K562 (cell line): ENCODE measurements around the gene TMEM260. TPM values are rescaled to one million over a fixed set of nuclear protein-coding genes. Genes with fewer than 3 reads are reported as not detected.

ENCODE experiments used
- ATAC-seq: fragments of 200-7000 bp; cut with Tn5 transposase; 3 replicates; pipeline ENCODE4 v1.9.1; 2020; ENCODE audit warnings: moderate library complexity
- BruUV-seq: library from RNA; stranded (reverse); fragments of 400-500 nt; replicated peaks from 2 replicates; lab custom pipeline; 2021; lab: Mats Ljungman, UMichigan
- CTCF ChIA-PET: fragments of 300-600 bp; formaldehyde crosslinking; extraction: SDS; loops from one replicate; lab custom pipeline; 2021; ENCODE audit warnings: low intra/inter-chr PET ratio; lab: Yijun Ruan, JAX
- POLR2A ChIA-PET: fragments of 300-600, 350-650 bp; sonication (Branson Sonifier 250); formaldehyde crosslinking; extraction: SDS; loops from one replicate; lab custom pipeline; 2021; ENCODE audit warnings: antibody characterized with exemption, inconsistent platforms; lab: Yijun Ruan, JAX
- DNase-seq, 4 experiments: peaks; one replicate each; pipeline versions ENCODE4 v3.0.0 to v3.0.0-alpha.2; 2011 to 2018; ENCODE audit warnings: low spot score in 3 of 4, mixed read lengths in 3 of 4; ENCODE audit errors: extremely low read depth in 1 of 4
- FAIRE-seq: peaks from 2 replicates; lab custom pipeline; 2011; peaks lifted over from hg19 to GRCh38; lab: Jason Lieb, UNC
- H2AFZ ChIP-seq: 2 replicates; pipeline ENCODE4 v1.6.0; 2011; ENCODE audit warnings: low read depth, low read length, control low read depth, inconsistent platforms
- H3K27ac ChIP-seq: fragments of 200-600 bp; 3 replicates; pipeline ENCODE4 v1.8.0; 2011; ENCODE audit warnings: low read depth, mild to moderate bottlenecking, control low read depth, inconsistent platforms, low read length, moderate library complexity, mixed read lengths; ENCODE audit errors: extremely low read depth
- H3K27me3 ChIP-seq, 2 experiments: fragments of 300-600 bp in 1 of 2; 2 replicates in 1 of 2; 3 replicates in 1 of 2; pipeline versions ENCODE4 v1.6.0 to v1.8.0; 2011; ENCODE audit warnings: inconsistent platforms in 2 of 2, low read length in 2 of 2, mild to moderate bottlenecking in 1 of 2, mixed read lengths in 1 of 2, moderate library complexity in 1 of 2; ENCODE audit not compliant: control insufficient read depth in 2 of 2, insufficient read depth in 2 of 2
- H3K36me3 ChIP-seq: fragments of 300-600 bp; 3 replicates; pipeline ENCODE4 v1.8.0; 2011; ENCODE audit warnings: mild to moderate bottlenecking, low read length, inconsistent platforms; ENCODE audit not compliant: control insufficient read depth, insufficient read depth
- H3K4me1 ChIP-seq, 2 experiments: fragments of 200-600 bp in 1 of 2; replicated peaks in 1 of 2; 2 replicates in 1 of 2; 3 replicates in 1 of 2; pipeline versions ENCODE4 v1.5.1 to v1.8.0; 2011; ENCODE audit warnings: inconsistent platforms in 2 of 2, low read length in 2 of 2, mild to moderate bottlenecking in 1 of 2, mixed read lengths in 1 of 2, moderate library complexity in 1 of 2; ENCODE audit not compliant: control insufficient read depth in 2 of 2, insufficient read depth in 2 of 2
- H3K4me2 ChIP-seq: 2 replicates; pipeline ENCODE4 v1.6.1; 2011; ENCODE audit warnings: low read length, control low read depth, inconsistent platforms, mixed read lengths; ENCODE audit not compliant: insufficient read depth
- H3K4me3 ChIP-seq: fragments of 200-600 bp; sonication (generic), shearing (Covaris generic); 2 replicates; pipeline ENCODE4 v1.5.1; 2016; ENCODE audit warnings: control low read depth, inconsistent platforms
- H3K79me2 ChIP-seq: fragments of 200-600 bp; 3 replicates; pipeline ENCODE4 v1.8.0; 2011; ENCODE audit warnings: low read length, inconsistent platforms; ENCODE audit not compliant: control insufficient read depth, insufficient read depth
- H3K9ac ChIP-seq, 2 experiments: 2 replicates each; pipeline versions ENCODE4 v1.6.0 to v1.6.1; 2011; ENCODE audit warnings: low read depth in 2 of 2, low read length in 2 of 2, control low read depth in 1 of 2, inconsistent platforms in 1 of 2, mild to moderate bottlenecking in 1 of 2, mixed read lengths in 1 of 2; ENCODE audit not compliant: insufficient read depth in 1 of 2
- H3K9me1 ChIP-seq: one replicate; pipeline ENCODE4 v1.6.0; 2011; ENCODE audit warnings: inconsistent platforms, mild to moderate bottlenecking, low read length, moderate library complexity; ENCODE audit not compliant: control insufficient read depth, insufficient read depth
- H3K9me3 ChIP-seq: replicated peaks from 2 replicates; pipeline ENCODE4 v1.5.1; 2011; ENCODE audit warnings: low read depth, low read length, inconsistent platforms; ENCODE audit not compliant: control insufficient read depth, insufficient read depth
- H4K20me1 ChIP-seq: replicated peaks from 2 replicates; pipeline ENCODE4 v1.6.1; 2011; ENCODE audit warnings: low read length, inconsistent platforms, mixed read lengths; ENCODE audit not compliant: control insufficient read depth, insufficient read depth
- CHCHD3 ChIP-seq: fragments of 250-450 bp; sonication (Bioruptor Pico); IDR thresholded peaks from 2 replicates; pipeline ENCODE4 v2.1.2; 2022; ENCODE audit warnings: mild to moderate bottlenecking
- HOMEZ ChIP-seq: fragments of 250-450 bp; sonication (Bioruptor Pico); IDR thresholded peaks from 2 replicates; pipeline ENCODE4 v1.4.0; 2020; ENCODE audit warnings: mild to moderate bottlenecking, moderate library complexity
- LCOR ChIP-seq: sonication (generic); formaldehyde crosslinking; IDR thresholded peaks from 2 replicates; pipeline ENCODE4 v1.8.0; 2022; ENCODE audit warnings: mild to moderate bottlenecking, missing genetic modification reagents
- MECOM ChIP-seq: fragments of 250-450 bp; sonication (Bioruptor Pico); IDR thresholded peaks from 2 replicates; pipeline ENCODE4 v1.8.0; 2022; ENCODE audit warnings: inconsistent platforms
- MLX ChIP-seq, 2 experiments: fragments of 450-650 bp in 1 of 2; sonication (generic) in 1 of 2; formaldehyde crosslinking; conservative IDR thresholded peaks; 2 replicates each; pipeline versions ENCODE4 v1.4.0 to v1.8.1; 2020 to 2022; ENCODE audit warnings: mild to moderate bottlenecking in 1 of 2, missing genetic modification reagents in 1 of 2
- PTTG1 ChIP-seq: fragments of 450-650 bp; IDR thresholded peaks from 2 replicates; pipeline ENCODE4 v1.6.1; 2016; ENCODE audit warnings: low read depth, mild to moderate bottlenecking, missing genetic modification characterization, missing compliant biosample characterization
- SMAD3 ChIP-seq: fragments of 450-650 bp; formaldehyde crosslinking; conservative IDR thresholded peaks from 2 replicates; pipeline ENCODE4 v1.4.0; 2020; ENCODE audit warnings: mild to moderate bottlenecking
- STAT5A ChIP-seq: IDR thresholded peaks from 2 replicates; pipeline ENCODE4 v1.6.1; 2012; ENCODE audit warnings: low read length, inconsistent platforms, borderline replicate concordance
- U2AF1 ChIP-seq: fragments of 200-400 bp; formaldehyde crosslinking; optimal IDR thresholded peaks from 2 replicates; pipeline ENCODE3; 2017; ENCODE audit warnings: mild to moderate bottlenecking, low read depth, low read length, moderate library complexity
- USF2 ChIP-seq: sonication (generic); formaldehyde crosslinking; IDR thresholded peaks from 2 replicates; pipeline ENCODE4 v1.5.0; 2020; ENCODE audit warnings: missing genetic modification reagents
- WHSC1 ChIP-seq: IDR thresholded peaks from one replicate; pipeline ENCODE4 v1.6.1; 2012; ENCODE audit warnings: low read length, control low read depth, inconsistent platforms
- ZBTB34 ChIP-seq: fragments of 250-450 bp; sonication (Bioruptor Pico); IDR thresholded peaks from 2 replicates; pipeline ENCODE4 v1.8.0; 2021; ENCODE audit warnings: mild to moderate bottlenecking, moderate library complexity
- ZNF57 ChIP-seq: fragments of 450-650 bp; formaldehyde crosslinking; IDR thresholded peaks from 2 replicates; pipeline ENCODE4 v1.4.0; 2020; ENCODE audit warnings: mild to moderate bottlenecking, moderate library complexity
- WGBS: fragments of 100-300 bp; shearing (Covaris generic); methylation state at CpG from one replicate; pipeline ENCODE4 v1.1.6; 2016; ENCODE audit warnings: low coverage, mixed read lengths; ENCODE audit not compliant: insufficient coverage; ENCODE audit errors: missing lambda C conversion rate; 5-methylcytosine and 5-hydroxymethylcytosine counted together
- in situ Hi-C: fragments of 300-500 bp; cut with MboI; formaldehyde crosslinking; loops from 4 replicates; pipeline ENCODE4 v1.15.0; 2018; ENCODE audit warnings: inconsistent platforms, mixed read lengths
- intact Hi-C: fragments of 100-400 bp; cut with micrococcal nuclease; formaldehyde crosslinking; loops from 2 replicates; pipeline ENCODE4 v1.14.2; 2022
- polyA plus RNA-seq, 8 experiments: library from polyadenylated mRNA; depleted of rRNA in 4 of 8; stranded (reverse) in 5 of 8; unstranded in 3 of 8; fragments of >200 nt; fragmentation: Nextera tagmentation in 2 of 8; fragmentation: Illumina TruSeq in 1 of 8; extraction: Ambion mirVana in 2 of 8; extraction: Trizol in 1 of 8; gene quantifications; 2 replicates each; pipeline versions ENCODE4 v1.2.1 to v1.2.3, GENCODE V29; 2011 to 2014; ENCODE audit warnings: inconsistent platforms in 1 of 8, missing spikeins in 1 of 8
- total RNA-seq, 7 experiments: library from RNA; depleted of rRNA in 6 of 7; stranded (reverse); fragments of >200 nt in 6 of 7; fragmentation: Illumina TruSeq in 2 of 7; extraction: Trizol in 2 of 7; gene quantifications; 2 replicates each; pipeline versions ENCODE4 v1.2.1 to v1.2.3, GENCODE V29; 2011 to 2021; ENCODE audit warnings: low replicate concordance in 1 of 7
- TF ChIP-seq, protein P1 (sequence below): fragments of 450-650 bp; IDR thresholded peaks from 2 replicates; pipeline ENCODE4 v1.6.1; 2016; ENCODE audit warnings: borderline replicate concordance
- TF ChIP-seq, protein P2 (sequence below): fragments of 250-450 bp; sonication (Bioruptor Pico); IDR thresholded peaks from 2 replicates; pipeline ENCODE4 v1.6.1; 2021; ENCODE audit warnings: mild to moderate bottlenecking

Gene TMEM260
- total and polyA plus RNA-seq, 9 of the 15 experiments (the other 6 are each of a cell fraction or from before 2014, with no cell fraction given) = 2.2 to 9.4 (median 6.0) TPM

DNA sequence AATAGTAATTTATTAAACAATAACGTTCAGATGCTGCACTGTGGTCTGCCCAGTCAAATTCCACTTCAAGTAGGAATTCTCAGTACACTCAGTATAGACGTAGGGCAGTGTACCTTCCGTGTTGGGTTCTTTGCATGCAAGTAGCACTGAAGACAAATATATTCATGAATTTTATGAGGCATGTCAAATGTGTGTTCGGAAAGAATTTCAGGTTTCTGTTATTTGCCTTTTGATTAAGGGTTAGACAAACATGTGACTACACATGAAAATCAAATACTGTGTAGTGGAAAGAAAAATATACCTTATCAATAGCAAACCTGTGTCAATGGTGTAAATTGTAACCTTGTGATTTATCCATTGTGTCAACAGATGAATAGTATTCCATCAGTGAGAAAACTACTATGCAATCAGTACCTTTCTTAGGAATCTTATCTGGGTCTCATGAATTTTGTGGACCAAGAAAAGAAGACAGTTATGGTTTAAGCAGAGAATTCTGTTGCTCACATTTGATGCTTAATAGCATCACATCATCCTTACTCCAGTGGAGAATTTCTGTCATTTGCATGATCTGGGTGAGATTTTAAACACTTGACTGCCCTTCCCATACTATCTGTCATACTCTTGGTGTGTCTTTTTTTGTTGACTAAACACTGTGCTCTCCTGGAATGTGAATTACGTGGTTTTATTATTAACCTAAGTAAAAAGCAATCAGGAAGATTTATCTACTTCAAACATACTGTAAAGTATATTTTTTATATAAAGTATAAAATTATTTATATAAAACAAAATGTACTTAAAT is 13.3 kb downstream of the TMEM260 start:
- FAIRE-seq (no peak), ATAC-seq (no peak), DNase-seq (no peak)
- intact Hi-C loops (no loop called here), in situ Hi-C loops (no loop called here)
- H3K79me2 ChIP-seq = no peaks in the 10 kb centered on the region
- ChIA-PET CTCF (no interaction called here), POLR2A (interaction anchor here (1.0 kb wide), 1 partner anchor 12 kb away, joined by 3 read pairs; no protein-coding TSS in a partner anchor)
- no peaks in the 10 kb centered on the region for H3K9me1 ChIP-seq
- no peak overlapping the region for H3K4me2 ChIP-seq
- WGBS = 83% methylated on average over 5 of the region's 5 CpGs
- BruUV-seq = no TSS peak
- H4K20me1 ChIP-seq = no peaks in the 10 kb centered on the region
- no peaks in the 10 kb centered on the region for H3K9me3 ChIP-seq
- H3K27me3 ChIP-seq = no peaks in the 10 kb centered on the region
- H3K27ac ChIP-seq = no peak overlapping the region
- peaks cover 11% of the 10 kb centered on the region; the same call in 2 of the 3 replicates for H3K36me3 ChIP-seq
- no peaks in the 10 kb centered on the region for H3K4me1 ChIP-seq
- no peak overlapping the region for H3K9ac ChIP-seq
- no peak overlapping the region for H2AFZ ChIP-seq
- no peak overlapping the region for H3K4me3 ChIP-seq
- TF ChIP-seq WHSC1 = no peak
- TF ChIP-seq, protein P1, sequence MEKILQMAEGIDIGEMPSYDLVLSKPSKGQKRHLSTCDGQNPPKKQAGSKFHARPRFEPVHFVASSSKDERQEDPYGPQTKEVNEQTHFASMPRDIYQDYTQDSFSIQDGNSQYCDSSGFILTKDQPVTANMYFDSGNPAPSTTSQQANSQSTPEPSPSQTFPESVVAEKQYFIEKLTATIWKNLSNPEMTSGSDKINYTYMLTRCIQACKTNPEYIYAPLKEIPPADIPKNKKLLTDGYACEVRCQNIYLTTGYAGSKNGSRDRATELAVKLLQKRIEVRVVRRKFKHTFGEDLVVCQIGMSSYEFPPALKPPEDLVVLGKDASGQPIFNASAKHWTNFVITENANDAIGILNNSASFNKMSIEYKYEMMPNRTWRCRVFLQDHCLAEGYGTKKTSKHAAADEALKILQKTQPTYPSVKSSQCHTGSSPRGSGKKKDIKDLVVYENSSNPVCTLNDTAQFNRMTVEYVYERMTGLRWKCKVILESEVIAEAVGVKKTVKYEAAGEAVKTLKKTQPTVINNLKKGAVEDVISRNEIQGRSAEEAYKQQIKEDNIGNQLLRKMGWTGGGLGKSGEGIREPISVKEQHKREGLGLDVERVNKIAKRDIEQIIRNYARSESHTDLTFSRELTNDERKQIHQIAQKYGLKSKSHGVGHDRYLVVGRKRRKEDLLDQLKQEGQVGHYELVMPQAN = no peak
- no peak for TF ChIP-seq U2AF1
- no peak for TF ChIP-seq MLX (CRISPR knock-in tag; conservative IDR thresholded peaks at IDR 0.05)
- TF ChIP-seq CHCHD3 (CRISPR knock-in tag) = no peak
- no peak for TF ChIP-seq HOMEZ (CRISPR knock-in tag)
- no peak for TF ChIP-seq PTTG1 (tag)
- no peak for TF ChIP-seq USF2 (CRISPR knock-in tag)
- TF ChIP-seq LCOR (CRISPR knock-in tag) = no peak
- no peak for TF ChIP-seq ZBTB34 (CRISPR knock-in tag)
- no peak for TF ChIP-seq MECOM (CRISPR knock-in tag)
- TF ChIP-seq STAT5A = no peak
- TF ChIP-seq SMAD3 (CRISPR knock-in tag) = no peak
- TF ChIP-seq ZNF57 = no peak
- TF ChIP-seq, protein P2, sequence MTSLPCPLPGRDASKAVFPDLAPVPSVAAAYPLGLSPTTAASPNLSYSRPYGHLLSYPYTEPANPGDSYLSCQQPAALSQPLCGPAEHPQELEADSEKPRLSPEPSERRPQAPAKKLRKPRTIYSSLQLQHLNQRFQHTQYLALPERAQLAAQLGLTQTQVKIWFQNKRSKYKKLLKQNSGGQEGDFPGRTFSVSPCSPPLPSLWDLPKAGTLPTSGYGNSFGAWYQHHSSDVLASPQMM = no peak
